ENCODE results near the gene EAF2. TPM values are rescaled to one million over a fixed set of nuclear protein-coding genes. Genes with fewer than 3 reads are reported as not detected.

Gene EAF2
- total and polyA plus RNA-seq, 2 donors from 2014 or later = 13.9 to 43.6 TPM

DNA sequence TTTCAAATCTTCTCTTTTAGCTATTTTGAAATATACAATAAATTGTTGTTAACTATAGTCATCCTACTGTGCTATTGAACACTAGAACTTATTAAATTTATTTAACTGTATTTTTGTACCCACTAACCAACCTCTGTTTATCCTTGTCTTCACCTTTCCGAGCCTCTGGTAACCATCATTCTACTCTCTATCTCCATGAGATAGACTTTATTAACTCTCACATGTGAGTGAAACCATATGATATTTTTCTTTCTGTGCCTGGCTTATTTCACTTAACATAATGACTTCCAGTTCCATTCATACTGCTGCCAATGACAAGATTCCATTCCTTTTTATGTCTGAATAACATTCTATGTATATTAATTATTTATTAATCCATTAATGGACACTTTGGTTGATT lies 43.4 kb downstream of the EAF2 start:
- DNase-seq (no peak), FAIRE-seq (no peak)

DNA sequence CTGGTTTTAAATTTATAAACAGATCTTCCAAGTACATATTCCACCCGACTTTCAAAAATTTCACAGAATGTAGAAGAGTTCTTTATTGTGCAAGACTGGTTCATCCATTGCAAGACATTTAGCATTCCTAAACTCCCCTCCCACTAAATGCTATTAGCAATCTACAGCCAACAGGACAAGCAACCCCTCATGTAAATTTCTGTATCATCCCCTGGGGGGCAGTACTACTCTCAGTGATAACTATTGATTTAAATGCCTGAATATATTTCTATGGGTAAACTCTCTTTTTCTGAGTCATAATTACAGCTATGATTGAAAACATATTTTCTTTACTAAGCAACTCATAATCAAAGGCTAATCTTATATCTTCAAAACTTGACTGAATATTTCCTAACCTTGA lies 48.5 kb downstream of the EAF2 start:
- no peak for FAIRE-seq

More for the DNA sequence above, 43.4 kb downstream of the EAF2 start:
- Histone ChIP-seq H3K4me3 (ENCODE audit: low read length in 3 of 3) (no peak overlapping the region), H3K27ac (ENCODE audit: low read depth in 2 of 2, low read length in 2 of 2) (no peak overlapping the region), H3K36me3 (ENCODE audit: control insufficient read depth in 2 of 3, insufficient read depth in 3 of 3, low read length in 3 of 3) (no peaks in the 10 kb centered on the region), H3K9ac (ENCODE audit: low read length in 3 of 3) (no peak overlapping the region), H3K27me3 (ENCODE audit: control insufficient read depth, insufficient read depth, low read length) (no peaks in the 10 kb centered on the region), H3K9me3 (ENCODE audit: control insufficient read depth in 2 of 3, insufficient read depth in 1 of 3, low read length in 3 of 3) (no peaks in the 10 kb centered on the region), H3K4me1 (ENCODE audit: control insufficient read depth in 2 of 3, insufficient read depth in 2 of 3, low read depth in 1 of 3, low read length in 3 of 3) (no peaks in the 10 kb centered on the region)
- intact Hi-C loops (cut with DNase I) = no loop called here
- TF ChIP-seq, protein P1, sequence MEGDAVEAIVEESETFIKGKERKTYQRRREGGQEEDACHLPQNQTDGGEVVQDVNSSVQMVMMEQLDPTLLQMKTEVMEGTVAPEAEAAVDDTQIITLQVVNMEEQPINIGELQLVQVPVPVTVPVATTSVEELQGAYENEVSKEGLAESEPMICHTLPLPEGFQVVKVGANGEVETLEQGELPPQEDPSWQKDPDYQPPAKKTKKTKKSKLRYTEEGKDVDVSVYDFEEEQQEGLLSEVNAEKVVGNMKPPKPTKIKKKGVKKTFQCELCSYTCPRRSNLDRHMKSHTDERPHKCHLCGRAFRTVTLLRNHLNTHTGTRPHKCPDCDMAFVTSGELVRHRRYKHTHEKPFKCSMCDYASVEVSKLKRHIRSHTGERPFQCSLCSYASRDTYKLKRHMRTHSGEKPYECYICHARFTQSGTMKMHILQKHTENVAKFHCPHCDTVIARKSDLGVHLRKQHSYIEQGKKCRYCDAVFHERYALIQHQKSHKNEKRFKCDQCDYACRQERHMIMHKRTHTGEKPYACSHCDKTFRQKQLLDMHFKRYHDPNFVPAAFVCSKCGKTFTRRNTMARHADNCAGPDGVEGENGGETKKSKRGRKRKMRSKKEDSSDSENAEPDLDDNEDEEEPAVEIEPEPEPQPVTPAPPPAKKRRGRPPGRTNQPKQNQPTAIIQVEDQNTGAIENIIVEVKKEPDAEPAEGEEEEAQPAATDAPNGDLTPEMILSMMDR (IDR thresholded peaks at IDR 0.05; ENCODE audit: borderline replicate concordance, extremely low read depth, insufficient read depth) = no peak

DNA sequence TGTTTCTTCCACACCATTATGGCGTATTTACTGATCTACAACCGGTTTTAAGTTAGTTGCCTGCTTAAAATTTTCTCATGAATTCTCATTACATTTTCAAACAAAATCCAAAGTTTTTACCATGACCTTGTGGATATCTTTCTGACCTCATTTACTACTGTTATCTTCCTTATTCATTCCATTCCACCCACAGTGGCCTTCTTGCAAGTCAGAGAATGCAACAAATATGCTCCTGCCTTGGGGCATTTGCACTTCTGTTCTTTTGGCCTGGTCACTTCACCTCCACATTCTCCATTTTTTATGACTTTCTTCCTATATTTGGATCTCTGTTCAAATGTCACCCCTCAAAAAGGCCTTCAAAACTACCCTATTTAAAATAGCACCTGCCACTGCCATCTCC lies 50.4 kb downstream of the EAF2 start:
- DNase-seq (no peak), FAIRE-seq (no peak)
- no peak overlapping the region for H3K4me3 ChIP-seq (ENCODE audit: low read length in 3 of 3)
- intact Hi-C loops (cut with DNase I) = no loop called here
- no peaks in the 10 kb centered on the region for H3K4me1 ChIP-seq (ENCODE audit: control insufficient read depth in 2 of 3, insufficient read depth in 2 of 3, low read depth in 1 of 3, low read length in 3 of 3)
- H3K27ac ChIP-seq (ENCODE audit: low read depth in 2 of 2, low read length in 2 of 2) = no peak overlapping the region
- TF ChIP-seq, protein P1 (IDR thresholded peaks at IDR 0.05; ENCODE audit: borderline replicate concordance, extremely low read depth, insufficient read depth) = no peak
- no peaks in the 10 kb centered on the region for H3K9me3 ChIP-seq (ENCODE audit: control insufficient read depth in 2 of 3, insufficient read depth in 1 of 3, low read length in 3 of 3)
- H3K36me3 ChIP-seq (ENCODE audit: control insufficient read depth in 2 of 3, insufficient read depth in 3 of 3, low read length in 3 of 3) = peaks cover 0 to 2% (median 0%) of the 10 kb centered on the region in 3 donors
- no peaks in the 10 kb centered on the region for H3K27me3 ChIP-seq (ENCODE audit: control insufficient read depth, insufficient read depth, low read length)
- H3K9ac ChIP-seq (ENCODE audit: low read length in 3 of 3) = no peak overlapping the region

More for the DNA sequence above, 48.5 kb downstream of the EAF2 start:
- H3K27ac ChIP-seq (ENCODE audit: low read depth in 2 of 2, low read length in 2 of 2) = no peak overlapping the region
- TF ChIP-seq, protein P1 (IDR thresholded peaks at IDR 0.05; ENCODE audit: borderline replicate concordance, extremely low read depth, insufficient read depth) = peak; percentile 11
- peak in 2 of 5 donors; percentile 3 to 26 for DNase-seq
- intact Hi-C loops (cut with DNase I) = no loop called here
- no peak overlapping the region for H3K4me3 ChIP-seq (ENCODE audit: low read length in 3 of 3)
- H3K9me3 ChIP-seq (ENCODE audit: control insufficient read depth in 2 of 3, insufficient read depth in 1 of 3, low read length in 3 of 3) = no peaks in the 10 kb centered on the region
- peaks cover 0 to 2% (median 0%) of the 10 kb centered on the region in 3 donors for H3K36me3 ChIP-seq (ENCODE audit: control insufficient read depth in 2 of 3, insufficient read depth in 3 of 3, low read length in 3 of 3)
- H3K9ac ChIP-seq (ENCODE audit: low read length in 3 of 3) = no peak overlapping the region
- H3K4me1 ChIP-seq (ENCODE audit: control insufficient read depth in 2 of 3, insufficient read depth in 2 of 3, low read depth in 1 of 3, low read length in 3 of 3) = no peaks in the 10 kb centered on the region
- no peaks in the 10 kb centered on the region for H3K27me3 ChIP-seq (ENCODE audit: control insufficient read depth, insufficient read depth, low read length)

Measured in kidney (tissue), 14 donors.